WTC11 (cell line): Measurements from ENCODE around the gene ABAT.

ENCODE experiments used
- CTCF ChIP-seq: fragments of 200-600 bp; IDR thresholded peaks from 2 replicates; pipeline ENCODE4 v1.8.0; 2022; ENCODE audit warnings: antibody characterized with exemption
- ESRRA ChIP-seq: sonication (generic); formaldehyde crosslinking; IDR thresholded peaks from 2 replicates; pipeline ENCODE4 v1.8.1; 2022; ENCODE audit warnings: mild to moderate bottlenecking, missing genetic modification reagents, borderline replicate concordance
- MAX ChIP-seq: sonication (generic); formaldehyde crosslinking; IDR thresholded peaks from 2 replicates; pipeline ENCODE4 v1.8.0; 2022; ENCODE audit warnings: mild to moderate bottlenecking, missing genetic modification reagents
- MLX ChIP-seq: sonication (generic); formaldehyde crosslinking; IDR thresholded peaks from 2 replicates; pipeline ENCODE4 v1.8.1; 2023; ENCODE audit warnings: mild to moderate bottlenecking, missing genetic modification reagents, moderate library complexity
- USF1 ChIP-seq: sonication (generic); formaldehyde crosslinking; IDR thresholded peaks from 2 replicates; pipeline ENCODE4 v1.8.0; 2022; ENCODE audit warnings: mild to moderate bottlenecking, missing genetic modification reagents

- TF ChIP-seq CTCF (no peak), USF1 (no peak), MLX (CRISPR knock-in tag) (no peak), ESRRA (CRISPR knock-in tag) (no peak), MAX (CRISPR knock-in tag) (no peak)
Observed at GRCh38 chr16:8816967-8817655, 142.7 kb downstream of the ABAT start.
